ENCODE data around the gene BCL2A1.

DNA sequence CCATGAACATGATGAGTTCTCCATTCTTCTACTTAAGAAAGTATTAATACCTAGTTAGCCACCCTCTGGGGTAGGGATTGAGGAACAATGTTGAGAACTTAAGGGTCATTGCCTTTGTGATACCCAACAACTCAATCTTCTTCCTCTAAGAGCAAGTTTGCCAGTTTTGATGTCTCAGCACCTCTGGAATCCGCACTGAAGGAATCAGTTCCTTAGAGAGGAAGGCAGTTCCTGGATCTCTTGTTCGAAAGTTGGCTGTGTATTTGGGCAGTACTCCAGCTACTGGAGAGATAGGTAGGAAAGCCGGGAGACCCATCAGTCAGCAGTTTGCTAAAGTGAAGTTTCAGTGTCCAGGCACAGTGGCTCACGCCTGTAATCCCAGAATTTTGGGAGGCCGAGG is 38.5 kb downstream of the BCL2A1 start:
- TF ChIP-seq, protein P1, sequence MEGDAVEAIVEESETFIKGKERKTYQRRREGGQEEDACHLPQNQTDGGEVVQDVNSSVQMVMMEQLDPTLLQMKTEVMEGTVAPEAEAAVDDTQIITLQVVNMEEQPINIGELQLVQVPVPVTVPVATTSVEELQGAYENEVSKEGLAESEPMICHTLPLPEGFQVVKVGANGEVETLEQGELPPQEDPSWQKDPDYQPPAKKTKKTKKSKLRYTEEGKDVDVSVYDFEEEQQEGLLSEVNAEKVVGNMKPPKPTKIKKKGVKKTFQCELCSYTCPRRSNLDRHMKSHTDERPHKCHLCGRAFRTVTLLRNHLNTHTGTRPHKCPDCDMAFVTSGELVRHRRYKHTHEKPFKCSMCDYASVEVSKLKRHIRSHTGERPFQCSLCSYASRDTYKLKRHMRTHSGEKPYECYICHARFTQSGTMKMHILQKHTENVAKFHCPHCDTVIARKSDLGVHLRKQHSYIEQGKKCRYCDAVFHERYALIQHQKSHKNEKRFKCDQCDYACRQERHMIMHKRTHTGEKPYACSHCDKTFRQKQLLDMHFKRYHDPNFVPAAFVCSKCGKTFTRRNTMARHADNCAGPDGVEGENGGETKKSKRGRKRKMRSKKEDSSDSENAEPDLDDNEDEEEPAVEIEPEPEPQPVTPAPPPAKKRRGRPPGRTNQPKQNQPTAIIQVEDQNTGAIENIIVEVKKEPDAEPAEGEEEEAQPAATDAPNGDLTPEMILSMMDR (conservative IDR thresholded peaks at IDR 0.05) = no peak
- TF ChIP-seq ZFX (IDR thresholded peaks at IDR 0.05) = no peak

Data from C4-2B (cell line).